ENCODE results near the gene PLXDC1. TPM values are rescaled to one million over a fixed set of nuclear protein-coding genes. Genes with fewer than 3 reads are reported as not detected.

The PLXDC1 gene
- 1 to 10 TPM; 1.2 to 2.2 TPM for total RNA-seq

DNA sequence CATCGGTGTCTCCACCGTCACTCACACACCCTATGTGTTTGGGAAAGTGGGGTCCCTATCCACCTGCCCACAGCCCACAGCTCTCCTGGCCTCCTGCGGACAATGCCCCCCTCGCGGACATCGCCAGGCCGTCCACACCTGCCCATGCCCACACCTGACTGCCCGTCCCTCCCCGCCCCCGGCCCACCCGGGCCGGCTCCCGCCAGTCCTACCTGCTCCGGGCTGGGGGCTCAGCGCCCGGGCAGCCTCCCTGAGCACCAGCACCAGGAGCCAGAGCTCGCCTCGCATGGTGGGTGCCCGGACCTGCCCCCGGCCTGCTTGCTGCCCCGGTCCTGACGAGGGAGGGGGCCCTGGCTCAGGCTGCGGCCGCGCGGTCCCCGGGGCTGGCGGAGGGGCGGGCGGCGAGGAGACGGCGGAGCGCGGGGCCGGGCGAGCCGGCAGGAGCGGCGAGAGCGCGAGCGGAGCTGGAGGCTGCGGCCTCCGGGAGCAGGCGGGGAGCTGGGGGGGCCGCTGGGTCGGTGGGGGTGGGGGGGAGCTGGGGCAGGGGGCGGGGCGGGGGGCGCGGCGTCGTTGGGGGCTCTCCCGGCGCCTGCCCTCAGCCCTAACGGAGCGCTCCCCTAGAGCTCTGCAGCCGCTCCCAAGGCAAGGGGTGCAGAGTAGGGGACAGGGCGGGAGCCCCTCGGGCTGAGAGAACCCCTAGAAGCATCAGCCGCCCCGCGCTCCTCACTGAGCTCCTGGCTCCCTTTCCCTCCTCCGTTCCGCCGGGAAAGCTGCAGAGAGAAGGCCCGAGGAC lies at the start of gene PLXDC1:
PLXDC1 (minus strand) TSS at position 488 of the 793 bp plus-strand sequence; CDS start at position 288, 200 bp downstream.
- peaks cover 8% of the 10 kb centered on the region for H3K27me3 Mint-ChIP-seq
- peaks cover 10% of the 10 kb centered on the region for H3K36me3 Mint-ChIP-seq
- ChIA-PET POLR2A (interaction anchor here (0.7 kb wide), 1 partner anchor 168 kb away, joined by 3 read pairs; no protein-coding TSS in a partner anchor), CTCF (interaction anchor here (1.0 to 9.4 kb wide), 8 partner anchors 14 to 229 kb away, joined by 3 to 227 read pairs (median 16); partner anchors contain the start of gene ARL5C)
- peak; percentile 18 for DNase-seq
- H3K4me1 Mint-ChIP-seq (ENCODE audit: low read depth) = peaks cover 30% of the 10 kb centered on the region
- no peaks in the 10 kb centered on the region for H3K9me3 Mint-ChIP-seq
- peak within 1 kb of the TSS; percentile 35 for H3K27ac Mint-ChIP-seq
- H3K4me3 Mint-ChIP-seq = peak within 1 kb of the TSS; percentile 94
- intact Hi-C loops (cut with micrococcal nuclease) = loop anchor here (5.0 kb wide), 5 partner anchors 46 to 449 kb away; partner anchors contain the start of genes CACNB1, FBXO47 and RPL23

DNA sequence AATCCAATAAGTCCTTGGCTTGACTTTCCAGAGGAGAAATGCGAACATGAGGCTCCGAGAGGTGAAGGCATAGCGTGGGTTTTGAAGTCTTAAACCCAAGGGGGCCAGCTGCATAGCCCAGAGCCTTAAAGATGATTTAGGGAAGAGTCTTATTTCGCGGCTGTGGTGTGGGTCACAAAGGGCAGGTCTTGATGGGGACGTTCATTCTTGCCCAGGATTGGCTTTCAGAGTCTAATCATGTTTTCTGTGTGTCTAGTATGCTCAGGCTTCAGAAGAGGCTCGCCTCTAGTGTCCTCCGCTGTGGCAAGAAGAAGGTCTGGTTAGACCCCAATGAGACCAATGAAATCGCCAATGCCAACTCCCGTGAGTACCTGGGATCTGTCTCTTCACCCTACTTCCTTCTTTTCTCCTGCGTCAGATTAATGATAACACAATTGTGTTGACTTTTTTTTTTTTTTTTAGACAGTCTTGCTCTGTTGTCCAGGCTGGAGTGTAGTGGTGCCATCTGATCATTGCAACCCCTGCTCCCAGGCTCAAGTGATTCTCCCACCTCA lies 49.6 kb upstream of the PLXDC1 start:
- CTCF ChIA-PET = interaction anchor here (1.7 to 14.9 kb wide), 2 partner anchors 36 to 39 kb away, joined by 5 to 580 read pairs; no protein-coding TSS in a partner anchor
- intact Hi-C loops (cut with micrococcal nuclease) = loop anchor here (1.0 kb wide), 1 partner anchor 203 kb away; no protein-coding TSS in a partner anchor
- Mint-ChIP-seq H3K36me3 (peaks cover 47% of the 10 kb centered on the region), H3K27me3 (no peaks in the 10 kb centered on the region), H3K9me3 (no peaks in the 10 kb centered on the region), H3K4me1 (ENCODE audit: low read depth) (peaks cover 49% of the 10 kb centered on the region), H3K27ac (peak overlapping the region; percentile 97), H3K4me3 (peak overlapping the region; percentile 95)
- peak; percentile 23 for DNase-seq
- POLR2A ChIA-PET = interaction anchor here (1.0 to 1.3 kb wide), 2 partner anchors 10 to 250 kb away, joined by 4 to 5 read pairs; partner anchors contain the start of gene MED1

DNA sequence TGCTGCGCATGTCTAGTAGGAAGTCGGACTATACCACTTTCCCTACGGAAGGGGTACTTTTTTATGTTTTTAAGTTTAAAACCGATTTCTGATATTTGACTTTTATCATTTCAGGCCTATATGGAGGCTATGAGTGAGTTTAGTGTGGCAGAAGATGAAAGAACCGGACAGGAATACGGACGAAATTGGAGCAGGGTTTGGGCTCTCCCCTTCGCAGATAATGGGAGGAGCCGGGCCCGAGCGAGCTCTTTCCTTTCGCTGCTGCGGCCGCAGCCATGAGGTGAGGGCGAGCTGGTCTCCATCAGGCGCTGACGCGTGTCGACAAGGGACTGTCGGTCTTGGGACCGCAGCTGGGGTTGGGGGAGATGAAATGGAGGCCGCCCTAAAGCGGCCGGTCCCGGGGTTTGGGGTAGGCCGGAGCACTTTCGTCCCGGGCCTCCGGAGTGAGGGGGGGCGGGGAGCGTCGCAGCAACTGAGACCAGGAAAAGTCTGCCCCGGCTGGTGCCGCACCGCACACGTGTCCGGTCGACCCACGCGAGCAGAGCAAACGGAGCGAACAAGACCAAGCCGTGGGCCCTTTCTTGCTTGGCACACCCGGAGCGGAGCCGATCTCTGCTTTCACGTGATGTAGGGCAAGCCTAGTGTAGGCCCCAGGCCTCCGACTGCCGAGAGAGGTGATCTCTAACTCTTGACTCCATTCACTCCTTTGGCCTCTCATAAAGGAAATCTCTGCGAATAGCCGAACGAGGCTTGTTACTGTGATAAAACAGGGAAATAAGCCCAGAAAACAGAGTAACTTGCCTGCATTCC lies 48.8 kb upstream of the PLXDC1 start, which contains the start of gene RPL19:
RPL19 (plus strand) TSS at position 214 of the 810 bp plus-strand sequence; CDS start at position 276, 62 bp downstream.
- Mint-ChIP-seq H3K4me1 (ENCODE audit: low read depth) (peaks cover 56% of the 10 kb centered on the region), H3K4me3 (peak within 1 kb of the TSS; percentile 95), H3K9me3 (no peaks in the 10 kb centered on the region), H3K36me3 (peaks cover 47% of the 10 kb centered on the region), H3K27ac (peak within 1 kb of the TSS; percentile 97), H3K27me3 (no peaks in the 10 kb centered on the region)
- intact Hi-C loops (cut with micrococcal nuclease) = loop anchor here (1.0 kb wide), 1 partner anchor 204 kb away; no protein-coding TSS in a partner anchor
- ChIA-PET CTCF (interaction anchor here (0.6 to 14.9 kb wide), 8 partner anchors 26 to 400 kb away, joined by 3 to 580 read pairs (median 6); no protein-coding TSS in a partner anchor), POLR2A (interaction anchor here (0.5 to 1.9 kb wide), 11 partner anchors 9 to 330 kb away, joined by 3 to 15 read pairs (median 5); partner anchors contain the start of genes CDK12, LASP1 and MED1)
- peak; percentile 84 for DNase-seq

- H3K4me3 Mint-ChIP-seq = peak overlapping the region; percentile 95
- no peaks in the 10 kb centered on the region for H3K27me3 Mint-ChIP-seq
- H3K4me1 Mint-ChIP-seq (ENCODE audit: low read depth) = peaks cover 59% of the 10 kb centered on the region
- intact Hi-C loops (cut with micrococcal nuclease) = loop anchor here (1.0 to 5.0 kb wide), 2 partner anchors 47 to 205 kb away; partner anchors contain the start of gene PLXDC1
- peaks cover 42% of the 10 kb centered on the region for H3K36me3 Mint-ChIP-seq
- ChIA-PET CTCF (interaction anchor here (0.6 to 14.9 kb wide), 8 partner anchors 25 to 328 kb away, joined by 3 to 580 read pairs (median 6); no protein-coding TSS in a partner anchor), POLR2A (interaction anchor here (0.5 to 1.9 kb wide), 11 partner anchors 9 to 330 kb away, joined by 3 to 15 read pairs (median 5); partner anchors contain the start of genes CDK12, LASP1 and MED1)
- H3K9me3 Mint-ChIP-seq = no peaks in the 10 kb centered on the region
- H3K27ac Mint-ChIP-seq = peak overlapping the region; percentile 97
- DNase-seq = peak; percentile 93
Measured at GRCh38 chr17:39199820-39200069, 48.3 kb upstream of the PLXDC1 start.

GRCh38 chr17:39198186-39198566 lies 46.7 kb upstream of the PLXDC1 start:
- no peak for DNase-seq
- POLR2A ChIA-PET = no interaction called here

DNA sequence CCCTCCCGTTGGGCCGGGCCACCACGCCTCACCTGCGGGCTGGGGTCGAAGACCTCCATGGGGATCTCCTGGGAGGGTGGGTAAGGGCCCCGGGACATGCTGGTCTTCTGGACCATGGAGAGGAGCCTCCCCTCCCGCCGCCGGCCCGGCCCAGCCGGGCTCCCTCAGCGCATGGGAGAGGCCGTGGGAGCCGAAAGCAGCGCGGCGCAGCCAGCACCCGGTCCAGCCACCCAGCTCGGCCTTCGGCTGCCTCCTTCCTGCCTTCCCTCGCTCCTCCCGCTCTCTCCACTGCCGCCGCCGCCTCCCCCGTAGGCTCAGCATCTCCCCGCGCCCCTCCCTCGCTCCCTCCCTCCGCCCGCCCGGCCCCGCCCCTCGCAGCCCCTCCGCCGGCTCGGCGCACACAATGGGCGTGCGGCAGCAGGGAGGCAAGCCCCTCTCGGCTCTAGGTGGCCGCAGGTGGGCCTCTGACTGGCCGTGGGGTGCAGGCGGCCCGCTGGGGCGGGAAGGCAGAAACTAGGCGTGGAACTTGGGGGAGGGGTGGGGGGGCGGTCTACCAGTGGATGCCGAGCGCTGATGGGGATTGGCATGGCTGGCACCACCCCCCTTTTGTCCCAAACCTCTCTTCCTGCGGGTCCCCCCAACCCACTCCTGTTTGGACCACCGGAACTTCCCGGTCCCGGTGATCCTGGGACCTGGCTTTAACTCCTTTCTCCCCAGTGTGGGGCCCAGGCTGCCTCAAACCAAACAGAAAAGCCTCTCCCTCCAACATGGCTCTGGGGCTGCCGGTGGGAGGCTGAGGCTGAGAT lies 46.1 kb upstream of the PLXDC1 start, which contains the start of gene CACNB1:
CACNB1 (minus strand) TSS at position 290 of the 806 bp plus-strand sequence; CDS start at position 116, 174 bp downstream.
- DNase-seq = peak; percentile 83
- CTCF ChIA-PET = interaction anchor here (1.2 to 1.8 kb wide), 3 partner anchors 23 to 47 kb away, joined by 3 to 8 read pairs (median 4); no protein-coding TSS in a partner anchor
- intact Hi-C loops (cut with micrococcal nuclease) = loop anchor here (5.0 kb wide), 1 partner anchor 45 kb away; the partner anchor contains the start of gene PLXDC1
- Mint-ChIP-seq H3K27ac (peak within 1 kb of the TSS; percentile 69), H3K27me3 (no peaks in the 10 kb centered on the region), H3K9me3 (no peaks in the 10 kb centered on the region), H3K4me3 (peak within 1 kb of the TSS; percentile 75), H3K4me1 (ENCODE audit: low read depth) (peaks cover 55% of the 10 kb centered on the region), H3K36me3 (peaks cover 24% of the 10 kb centered on the region)
- POLR2A ChIA-PET = interaction anchor here (0.6 kb wide), 1 partner anchor 17 kb away, joined by 6 read pairs; no protein-coding TSS in a partner anchor

More at GRCh38 chr17:39198186-39198566, 46.7 kb upstream of the PLXDC1 start:
- Mint-ChIP-seq H3K27ac (peak overlapping the region; percentile 58), H3K4me1 (ENCODE audit: low read depth) (peaks cover 59% of the 10 kb centered on the region), H3K4me3 (peak overlapping the region; percentile 75), H3K27me3 (no peaks in the 10 kb centered on the region), H3K36me3 (peaks cover 28% of the 10 kb centered on the region), H3K9me3 (no peaks in the 10 kb centered on the region)
- intact Hi-C loops (cut with micrococcal nuclease) = loop anchor here (5.0 kb wide), 1 partner anchor 46 kb away; the partner anchor contains the start of gene PLXDC1
- CTCF ChIA-PET = interaction anchor here (0.8 to 1.8 kb wide), 4 partner anchors 23 to 46 kb away, joined by 3 to 8 read pairs (median 4); no protein-coding TSS in a partner anchor

DNA sequence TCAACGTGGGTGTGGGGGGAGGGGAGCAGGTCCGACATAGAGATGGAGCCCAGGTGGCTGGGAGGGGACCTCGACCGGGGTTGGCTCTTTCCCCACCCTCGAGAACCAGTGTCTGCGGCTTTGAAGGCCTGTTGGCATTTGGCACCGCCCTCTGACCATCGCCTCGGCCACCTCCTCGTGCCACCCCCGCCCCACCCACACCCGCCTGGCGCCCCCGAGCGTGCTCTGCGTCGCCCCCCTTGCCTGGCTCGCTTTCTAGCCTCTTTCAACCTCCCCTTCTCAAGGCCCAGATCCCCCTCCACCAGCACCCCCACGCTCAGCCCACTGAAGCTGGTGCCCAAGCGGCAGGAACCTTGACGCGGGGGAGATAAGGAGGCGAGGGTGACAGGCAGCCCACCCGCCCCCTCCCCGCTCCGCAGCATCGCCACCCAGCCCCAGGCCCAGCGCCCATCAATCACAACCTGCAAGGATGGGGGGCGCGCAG lies 45.4 kb upstream of the PLXDC1 start:
- POLR2A ChIA-PET = interaction anchor here (0.6 kb wide), 1 partner anchor 16 kb away, joined by 6 read pairs; no protein-coding TSS in a partner anchor

GRCh38 chr17:39196241-39196807 lies 44.9 kb upstream of the PLXDC1 start:
- peak overlapping the region; percentile 69 for H3K27ac Mint-ChIP-seq
- ChIA-PET CTCF (interaction anchor here (1.0 to 1.9 kb wide), 6 partner anchors 11 to 48 kb away, joined by 3 to 10 read pairs (median 6); no protein-coding TSS in a partner anchor), POLR2A (no interaction called here)
- intact Hi-C loops (cut with micrococcal nuclease) = loop anchor here (5.0 kb wide), 1 partner anchor 44 kb away; the partner anchor contains the start of gene PLXDC1
- no peaks in the 10 kb centered on the region for H3K27me3 Mint-ChIP-seq
- peaks cover 44% of the 10 kb centered on the region for H3K4me1 Mint-ChIP-seq (ENCODE audit: low read depth)
- peak overlapping the region; percentile 74 for H3K4me3 Mint-ChIP-seq
- peaks cover 17% of the 10 kb centered on the region for H3K36me3 Mint-ChIP-seq
- H3K9me3 Mint-ChIP-seq = no peaks in the 10 kb centered on the region
- DNase-seq = no peak

More for the DNA sequence above, 45.4 kb upstream of the PLXDC1 start:
- peak; percentile 34 for DNase-seq
- CTCF ChIA-PET = interaction anchor here (1.0 to 1.8 kb wide), 3 partner anchors 22 to 43 kb away, joined by 3 to 8 read pairs (median 3); no protein-coding TSS in a partner anchor
- peaks cover 47% of the 10 kb centered on the region for H3K4me1 Mint-ChIP-seq (ENCODE audit: low read depth)
- H3K36me3 Mint-ChIP-seq = peaks cover 22% of the 10 kb centered on the region
- no peaks in the 10 kb centered on the region for H3K27me3 Mint-ChIP-seq
- peak overlapping the region; percentile 75 for H3K4me3 Mint-ChIP-seq
- intact Hi-C loops (cut with micrococcal nuclease) = loop anchor here (5.0 kb wide), 1 partner anchor 45 kb away; the partner anchor contains the start of gene PLXDC1
- no peaks in the 10 kb centered on the region for H3K9me3 Mint-ChIP-seq
- H3K27ac Mint-ChIP-seq = peak overlapping the region; percentile 45

DNA sequence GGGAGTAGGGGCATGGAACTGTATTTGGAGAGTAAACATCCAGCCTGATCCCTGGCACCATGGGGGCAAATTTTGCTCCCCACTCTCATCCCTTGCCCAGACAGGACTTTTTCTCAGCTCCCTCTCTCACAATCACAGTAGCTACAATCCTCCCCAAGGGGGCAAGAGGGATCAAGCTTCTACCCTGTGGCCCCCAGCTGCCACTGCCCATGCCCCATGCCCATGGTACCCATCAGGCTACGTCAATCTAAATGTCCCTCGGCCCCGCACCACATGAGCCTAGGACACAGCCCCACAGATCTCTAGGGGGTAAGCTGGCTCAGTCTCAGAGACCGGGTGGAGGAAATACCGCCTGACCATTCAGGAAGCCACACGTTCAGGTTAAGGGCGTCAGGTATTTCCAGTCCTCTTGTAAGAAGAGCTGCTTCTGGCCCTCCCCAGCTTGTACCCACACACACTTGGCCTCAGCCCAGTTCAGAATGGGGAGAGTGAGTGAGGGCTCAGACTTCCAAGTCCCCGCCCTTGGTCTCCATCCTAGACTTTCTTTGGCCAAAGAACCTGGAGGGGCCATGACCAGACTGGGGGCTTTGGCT lies 44.2 kb upstream of the PLXDC1 start:
- POLR2A ChIA-PET = no interaction called here
- peaks cover 40% of the 10 kb centered on the region for H3K4me1 Mint-ChIP-seq (ENCODE audit: low read depth)
- CTCF ChIA-PET = interaction anchor here (1.4 to 4.1 kb wide), 6 partner anchors 11 to 49 kb away, joined by 4 to 23 read pairs (median 6); no protein-coding TSS in a partner anchor
- no peaks in the 10 kb centered on the region for H3K27me3 Mint-ChIP-seq
- peak overlapping the region; percentile 74 for H3K4me3 Mint-ChIP-seq
- no peaks in the 10 kb centered on the region for H3K9me3 Mint-ChIP-seq
- DNase-seq = no peak
- intact Hi-C loops (cut with micrococcal nuclease) = loop anchor here (5.0 kb wide), 1 partner anchor 43 kb away; the partner anchor contains the start of gene PLXDC1
- no peak overlapping the region for H3K27ac Mint-ChIP-seq
- H3K36me3 Mint-ChIP-seq = peaks cover 11% of the 10 kb centered on the region
